ENCODE results near the gene UTS2R. TPM values are rescaled to one million over a fixed set of nuclear protein-coding genes. Genes with fewer than 3 reads are reported as not detected.
A peak's percentile ranks its signal among the peaks of the same experiment; 100 is the strongest.
"Not testable (repeated sequence)": the region's sequence is repeated elsewhere in the genome, so short reads cannot be mapped to it uniquely, and the experiment has no call there.

The UTS2R gene
- polyA plus RNA-seq, 1 donor, result 0.04 TPM

GRCh38 chr17:82347994-82348393, 23.6 kb upstream of the UTS2R start:
- DNase-seq; H3K27me3 ChIP-seq (ENCODE audit: control insufficient read depth, insufficient read depth, low read length); H3K4me3 ChIP-seq (ENCODE audit: low read length); H3K9me3 ChIP-seq (ENCODE audit: control insufficient read depth, low read depth, low read length); H3K27ac ChIP-seq (ENCODE audit: low read length); H3K36me3 ChIP-seq (ENCODE audit: control insufficient read depth, insufficient read depth, low read length); H3K4me1 ChIP-seq (ENCODE audit: control insufficient read depth, insufficient read depth, low read length): not testable (repeated sequence)
- WGBS (ENCODE audit: insufficient coverage, low lambda C conversion rate), result no CpG with 5 or more reads among the region's 11 CpGs

- DNase-seq, result no peak
- no peaks in the 10 kb centered on the region for H3K36me3 ChIP-seq (ENCODE audit: control insufficient read depth, insufficient read depth, low read length)
- H3K27me3 ChIP-seq (ENCODE audit: control insufficient read depth, insufficient read depth, low read length), result no peaks in the 10 kb centered on the region
- no peak overlapping the region for H3K27ac ChIP-seq (ENCODE audit: low read length)
- H3K9me3 ChIP-seq (ENCODE audit: control insufficient read depth, low read depth, low read length), result peaks cover 3% of the 10 kb centered on the region
- no peak overlapping the region for H3K4me3 ChIP-seq (ENCODE audit: low read length)
- WGBS (ENCODE audit: insufficient coverage, low lambda C conversion rate), result no CpG with 5 or more reads among the region's 9 CpGs
- no peaks in the 10 kb centered on the region for H3K4me1 ChIP-seq (ENCODE audit: control insufficient read depth, insufficient read depth, low read length)
These were observed 23.1 kb upstream of the UTS2R start for GRCh38 chr17:82348434-82348833.

- H3K27me3 ChIP-seq (ENCODE audit: control insufficient read depth, insufficient read depth, low read length), result no peaks in the 10 kb centered on the region
- no peak overlapping the region for H3K27ac ChIP-seq (ENCODE audit: low read length)
- no peak for DNase-seq
These were observed 22.7 kb upstream of the UTS2R start for GRCh38 chr17:82348866-82349265.

DNA sequence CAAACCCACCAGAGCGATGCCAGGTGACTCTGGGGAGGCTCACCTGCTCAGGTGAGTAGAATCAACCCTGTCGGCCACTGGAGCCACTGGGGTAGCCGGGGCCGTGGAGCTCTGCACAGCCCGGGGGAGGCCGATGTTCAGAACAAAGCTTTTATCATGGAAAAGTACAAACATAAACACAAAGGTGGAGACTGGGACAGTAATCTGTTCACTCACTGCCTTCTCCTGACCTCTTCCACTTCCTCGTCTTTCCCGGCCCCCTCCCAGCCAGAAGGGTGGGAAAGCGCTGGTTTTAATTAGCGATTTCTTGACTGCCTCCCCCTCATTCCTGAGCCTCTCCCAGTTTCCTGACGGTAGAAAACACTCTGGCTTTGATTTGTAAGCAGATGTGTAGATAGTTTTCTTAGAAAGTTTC, 22.3 kb upstream of the UTS2R start:
- Histone ChIP-seq H3K4me3 (ENCODE audit: low read length) (no peak overlapping the region), H3K4me1 (ENCODE audit: control insufficient read depth, insufficient read depth, low read length) (no peaks in the 10 kb centered on the region), H3K27ac (ENCODE audit: low read length) (no peak overlapping the region), H3K9me3 (ENCODE audit: control insufficient read depth, low read depth, low read length) (peaks cover 3% of the 10 kb centered on the region), H3K36me3 (ENCODE audit: control insufficient read depth, insufficient read depth, low read length) (no peaks in the 10 kb centered on the region), H3K27me3 (ENCODE audit: control insufficient read depth, insufficient read depth, low read length) (no peaks in the 10 kb centered on the region)
- no peak for DNase-seq
- no CpG with 5 or more reads among the region's 11 CpGs for WGBS (ENCODE audit: insufficient coverage, low lambda C conversion rate)

More at GRCh38 chr17:82348866-82349265, 22.7 kb upstream of the UTS2R start:
- no peaks in the 10 kb centered on the region for H3K36me3 ChIP-seq (ENCODE audit: control insufficient read depth, insufficient read depth, low read length)
- H3K4me3 ChIP-seq (ENCODE audit: low read length), result no peak overlapping the region
- H3K4me1 ChIP-seq (ENCODE audit: control insufficient read depth, insufficient read depth, low read length), result no peaks in the 10 kb centered on the region
- 80% methylated on average over 2 of the region's 11 CpGs for WGBS (ENCODE audit: insufficient coverage, low lambda C conversion rate)
- peaks cover 3% of the 10 kb centered on the region for H3K9me3 ChIP-seq (ENCODE audit: control insufficient read depth, low read depth, low read length)

DNA sequence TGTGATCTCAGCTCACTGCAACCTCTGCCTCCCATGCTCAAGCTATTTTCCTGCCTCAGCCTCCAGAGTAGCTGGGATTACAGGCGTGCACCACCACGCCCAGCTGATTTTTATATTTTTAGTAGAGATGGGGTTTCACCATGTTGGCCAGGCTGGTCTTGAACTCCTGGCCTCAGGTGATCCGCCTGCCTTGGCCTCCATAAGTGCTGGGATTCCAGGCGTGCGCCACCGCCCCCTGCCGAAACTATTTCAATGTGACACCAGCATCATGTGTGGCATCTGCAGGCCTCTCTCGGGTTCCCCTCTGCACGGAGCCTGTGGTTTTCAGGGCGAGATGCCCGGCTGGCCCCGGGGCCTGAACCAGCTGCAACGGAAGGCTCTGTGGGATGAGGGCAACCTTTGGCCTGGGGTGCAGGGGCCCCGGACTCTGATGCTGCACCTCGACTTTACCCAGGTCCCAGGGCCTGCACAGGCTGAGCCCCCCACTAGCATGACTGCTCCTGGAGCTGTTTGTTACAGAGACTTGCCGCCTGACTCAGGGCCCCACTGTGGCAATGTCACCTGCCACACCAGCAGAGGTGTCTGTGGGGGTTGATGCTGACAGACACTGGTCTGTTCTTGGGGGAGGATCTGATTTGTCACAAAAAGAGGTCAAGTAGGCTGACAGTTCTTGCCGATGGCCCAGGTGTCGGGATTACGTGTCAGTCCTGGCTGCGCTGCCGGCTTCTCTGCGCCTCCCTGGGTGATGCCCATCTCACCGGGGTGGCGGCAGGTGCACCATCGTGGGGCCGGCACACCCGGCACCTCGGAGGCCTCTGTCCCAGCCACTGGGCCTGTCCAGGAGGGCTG, 21.2 kb upstream of the UTS2R start:
- no peaks in the 10 kb centered on the region for H3K4me1 ChIP-seq (ENCODE audit: control insufficient read depth, insufficient read depth, low read length)
- H3K9me3 ChIP-seq (ENCODE audit: control insufficient read depth, low read depth, low read length), result peaks cover 3% of the 10 kb centered on the region
- no peaks in the 10 kb centered on the region for H3K36me3 ChIP-seq (ENCODE audit: control insufficient read depth, insufficient read depth, low read length)
- no peaks in the 10 kb centered on the region for H3K27me3 ChIP-seq (ENCODE audit: control insufficient read depth, insufficient read depth, low read length)
- H3K4me3 ChIP-seq (ENCODE audit: low read length), result no peak overlapping the region
- no peak overlapping the region for H3K27ac ChIP-seq (ENCODE audit: low read length)
- WGBS (ENCODE audit: insufficient coverage, low lambda C conversion rate), result no CpG with 5 or more reads among the region's 28 CpGs
- no peak for DNase-seq

- H3K36me3 ChIP-seq (ENCODE audit: control insufficient read depth, insufficient read depth, low read length), result no peaks in the 10 kb centered on the region
- peaks cover 3% of the 10 kb centered on the region for H3K27me3 ChIP-seq (ENCODE audit: control insufficient read depth, insufficient read depth, low read length)
- H3K27ac ChIP-seq (ENCODE audit: low read length), result no peak overlapping the region
- H3K4me3 ChIP-seq (ENCODE audit: low read length), result no peak overlapping the region
- no peaks in the 10 kb centered on the region for H3K9me3 ChIP-seq (ENCODE audit: control insufficient read depth, low read depth, low read length)
- WGBS (ENCODE audit: insufficient coverage, low lambda C conversion rate), result no CpG with 5 or more reads among the region's 21 CpGs
- DNase-seq, result no peak
- H3K4me1 ChIP-seq (ENCODE audit: control insufficient read depth, insufficient read depth, low read length), result no peaks in the 10 kb centered on the region
These were observed 20.3 kb upstream of the UTS2R start for GRCh38 chr17:82351254-82351712.

GRCh38 chr17:82351713-82352488, 19.7 kb upstream of the UTS2R start:
- H3K27me3 ChIP-seq (ENCODE audit: control insufficient read depth, insufficient read depth, low read length), result peaks cover 9% of the 10 kb centered on the region
- H3K36me3 ChIP-seq (ENCODE audit: control insufficient read depth, insufficient read depth, low read length), result no peaks in the 10 kb centered on the region
- DNase-seq, result peak; percentile 73 to 86
- no CpG with 5 or more reads among the region's 26 CpGs for WGBS (ENCODE audit: insufficient coverage, low lambda C conversion rate)
- no peak overlapping the region for H3K27ac ChIP-seq (ENCODE audit: low read length)
- H3K4me1 ChIP-seq (ENCODE audit: control insufficient read depth, insufficient read depth, low read length), result no peaks in the 10 kb centered on the region
- no peaks in the 10 kb centered on the region for H3K9me3 ChIP-seq (ENCODE audit: control insufficient read depth, low read depth, low read length)
- no peak overlapping the region for H3K4me3 ChIP-seq (ENCODE audit: low read length)

DNA sequence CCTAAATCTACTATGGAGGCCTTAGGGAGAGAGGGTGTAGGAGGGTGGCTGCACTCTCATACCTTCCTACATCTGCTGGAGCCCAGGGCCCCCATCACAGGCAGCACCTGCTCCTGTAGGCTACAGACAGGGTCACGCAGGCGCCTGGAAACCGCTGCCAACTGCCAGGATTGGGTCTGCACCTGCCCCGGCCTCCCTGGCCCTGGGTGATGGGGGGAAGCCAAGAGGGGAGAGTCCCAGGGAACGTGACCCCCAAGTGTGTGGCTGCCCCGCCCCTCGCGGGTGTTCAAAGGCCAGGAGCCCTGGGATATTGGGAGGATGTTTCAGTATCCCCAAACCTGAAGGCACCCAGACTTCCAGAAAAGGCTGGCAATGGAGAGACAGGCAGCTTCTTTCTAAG, 18.1 kb upstream of the UTS2R start:
- DNase-seq, result no peak
- no CpG with 5 or more reads among the region's 8 CpGs for WGBS (ENCODE audit: insufficient coverage, low lambda C conversion rate)
- no peak overlapping the region for H3K4me3 ChIP-seq (ENCODE audit: low read length)
- no peaks in the 10 kb centered on the region for H3K4me1 ChIP-seq (ENCODE audit: control insufficient read depth, insufficient read depth, low read length)
- H3K36me3 ChIP-seq (ENCODE audit: control insufficient read depth, insufficient read depth, low read length), result no peaks in the 10 kb centered on the region
- peaks cover 13% of the 10 kb centered on the region for H3K27me3 ChIP-seq (ENCODE audit: control insufficient read depth, insufficient read depth, low read length)
- no peaks in the 10 kb centered on the region for H3K9me3 ChIP-seq (ENCODE audit: control insufficient read depth, low read depth, low read length)
- H3K27ac ChIP-seq (ENCODE audit: low read length), result no peak overlapping the region

- H3K27ac ChIP-seq (ENCODE audit: low read length), result no peak overlapping the region
- H3K36me3 ChIP-seq (ENCODE audit: control insufficient read depth, insufficient read depth, low read length), result no peaks in the 10 kb centered on the region
- H3K27me3 ChIP-seq (ENCODE audit: control insufficient read depth, insufficient read depth, low read length), result peaks cover 22% of the 10 kb centered on the region
- no peaks in the 10 kb centered on the region for H3K4me1 ChIP-seq (ENCODE audit: control insufficient read depth, insufficient read depth, low read length)
- peaks cover 3% of the 10 kb centered on the region for H3K9me3 ChIP-seq (ENCODE audit: control insufficient read depth, low read depth, low read length)
- DNase-seq, result no peak
- no CpG with 5 or more reads among the region's 7 CpGs for WGBS (ENCODE audit: insufficient coverage, low lambda C conversion rate)
- H3K4me3 ChIP-seq (ENCODE audit: low read length), result no peak overlapping the region
These were observed 16.7 kb upstream of the UTS2R start for GRCh38 chr17:82354804-82355308.

DNA sequence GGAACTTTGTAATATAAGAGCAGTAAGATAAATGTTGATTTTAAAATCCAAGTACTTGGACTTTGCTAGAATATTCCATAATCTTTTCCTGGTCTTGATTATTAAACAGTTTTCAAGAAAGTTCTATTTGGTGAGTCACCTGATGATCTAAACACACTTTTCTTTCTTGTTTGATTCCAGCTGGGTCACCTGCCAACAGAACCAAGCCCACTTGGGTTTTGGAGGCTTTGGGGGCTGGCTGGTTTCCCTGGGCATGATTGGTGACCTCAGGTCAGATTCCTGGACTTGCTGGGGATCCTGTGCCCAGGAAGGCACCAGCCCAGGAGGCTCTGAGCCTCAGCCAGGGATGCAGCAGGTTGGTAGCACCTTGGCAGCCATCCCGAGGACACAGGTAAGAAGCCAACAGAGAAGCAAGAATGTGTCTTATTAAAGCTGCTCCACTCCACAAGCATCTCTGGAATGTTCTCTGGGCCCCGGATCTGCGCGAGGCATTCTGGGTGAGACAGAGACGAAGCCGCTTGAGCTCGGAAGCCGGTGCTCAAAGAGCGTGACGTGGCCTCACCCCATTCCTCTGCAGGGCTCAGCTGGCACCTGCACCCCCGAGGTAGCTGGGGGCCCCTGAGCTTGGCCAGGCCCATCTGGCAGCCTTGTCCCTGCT, 15.7 kb upstream of the UTS2R start:
- Histone ChIP-seq H3K27me3 (ENCODE audit: control insufficient read depth, insufficient read depth, low read length) (peaks cover 22% of the 10 kb centered on the region), H3K27ac (ENCODE audit: low read length) (no peak overlapping the region), H3K9me3 (ENCODE audit: control insufficient read depth, low read depth, low read length) (peaks cover 3% of the 10 kb centered on the region), H3K36me3 (ENCODE audit: control insufficient read depth, insufficient read depth, low read length) (no peaks in the 10 kb centered on the region), H3K4me1 (ENCODE audit: control insufficient read depth, insufficient read depth, low read length) (no peaks in the 10 kb centered on the region), H3K4me3 (ENCODE audit: low read length) (no peak overlapping the region)
- DNase-seq, result no peak
- no CpG with 5 or more reads among the region's 11 CpGs for WGBS (ENCODE audit: insufficient coverage, low lambda C conversion rate)
